GM19240 (cell line): Measurements from ENCODE around the gene EIF4E.
"Not testable (repeated sequence)": the region's sequence is repeated elsewhere in the genome, so short reads cannot be mapped to it uniquely, and the experiment has no call there.

ENCODE experiments used
- DNase-seq: peaks from one replicate; pipeline ENCODE4 v3.0.0; 2011; ENCODE audit warnings: low spot score; ENCODE audit not compliant: insufficient read length

EIF4E gene

GRCh38 chr4:98880884-98881283 is 48.0 kb downstream of the EIF4E start:
- DNase-seq: not testable (repeated sequence)

DNA sequence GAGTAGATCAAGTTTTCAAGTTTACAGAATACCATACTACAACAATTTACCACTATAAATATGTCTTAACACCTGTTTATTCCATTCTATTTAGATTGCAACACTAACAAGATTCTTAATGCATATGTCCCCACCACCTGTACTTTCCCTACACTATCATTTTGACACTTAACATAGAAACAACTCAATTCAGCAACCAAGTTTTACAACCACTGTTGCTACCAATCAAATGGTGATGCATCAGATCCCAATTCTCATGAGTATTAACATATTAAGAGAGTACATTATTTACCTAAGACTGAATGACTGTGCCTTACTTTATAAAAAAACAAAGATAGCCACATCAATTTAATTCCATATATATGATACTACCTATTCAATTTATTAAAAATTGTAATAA is 49.4 kb downstream of the EIF4E start:
- no peak for DNase-seq

DNA sequence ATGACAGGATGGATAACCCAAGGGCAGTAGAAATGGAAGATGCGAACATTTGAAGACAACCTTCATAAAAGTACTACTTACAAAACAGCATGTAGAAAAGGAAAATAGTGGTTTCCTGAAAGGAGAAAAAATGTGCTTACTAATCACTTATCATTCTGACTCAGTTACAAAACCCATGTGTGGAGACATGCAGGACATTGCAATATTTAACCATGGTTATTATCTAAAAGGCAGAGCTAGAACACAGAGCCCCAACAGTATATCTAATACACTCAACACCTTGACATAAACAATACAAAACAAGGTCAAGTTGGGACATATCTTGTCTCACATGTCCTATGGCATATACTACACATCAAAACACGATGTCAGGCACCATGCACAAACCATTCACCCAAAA is 55.9 kb downstream of the EIF4E start:
- no peak for DNase-seq

DNA sequence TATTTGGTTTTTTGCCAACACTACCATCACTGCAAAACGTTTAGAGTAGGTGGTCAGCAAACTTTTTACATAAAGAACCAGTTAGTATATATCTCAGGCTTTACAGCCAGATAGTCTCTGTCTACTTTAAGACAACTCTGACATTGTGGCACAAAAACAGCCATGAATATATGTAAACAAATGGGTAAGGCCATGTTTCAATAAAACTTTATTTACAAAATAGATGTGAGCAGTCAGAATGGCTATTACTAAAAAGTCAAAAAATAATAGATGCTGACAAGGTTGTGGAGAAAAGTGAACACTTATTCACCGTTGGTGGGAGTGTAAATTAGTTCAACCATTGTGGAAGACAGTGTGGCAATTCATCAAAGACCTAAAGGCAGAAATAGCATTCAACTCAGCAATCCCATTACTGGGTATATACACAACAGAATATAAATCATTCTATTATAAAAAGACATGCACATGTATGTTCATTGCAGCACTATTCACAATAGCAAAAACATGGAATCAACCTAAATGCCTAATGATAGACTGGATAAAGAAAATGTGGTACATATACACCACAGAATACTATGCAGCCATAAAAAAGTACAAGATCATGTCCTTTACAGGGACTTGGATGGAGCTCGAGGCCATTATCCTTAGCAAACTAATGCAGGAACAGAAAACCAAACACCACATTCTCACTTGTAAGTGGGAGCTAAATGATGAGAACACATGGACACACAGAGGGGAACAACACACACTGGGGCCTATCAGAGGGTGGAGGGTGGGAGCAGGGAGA is 56.6 kb downstream of the EIF4E start:
- DNase-seq: not testable (repeated sequence)

DNA sequence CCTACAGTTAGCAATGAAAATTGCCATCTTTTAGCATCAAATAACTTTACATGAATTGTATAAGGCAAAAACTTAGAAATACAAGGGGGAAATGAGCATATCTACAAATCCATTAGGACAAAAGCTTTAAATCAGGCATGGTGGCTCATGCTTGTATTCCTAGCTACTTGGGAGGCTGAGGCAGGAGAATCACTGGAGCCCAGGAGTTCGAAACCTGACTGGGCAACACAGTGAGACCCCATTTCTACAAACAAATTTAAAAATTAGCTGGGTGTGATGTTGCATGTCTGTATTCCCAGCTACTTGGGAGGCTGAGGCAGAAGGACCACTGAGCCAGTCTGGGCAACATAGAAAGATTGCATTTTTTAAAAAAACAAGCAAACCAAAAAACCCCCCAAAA is 61.3 kb downstream of the EIF4E start:
- DNase-seq: no peak

DNA sequence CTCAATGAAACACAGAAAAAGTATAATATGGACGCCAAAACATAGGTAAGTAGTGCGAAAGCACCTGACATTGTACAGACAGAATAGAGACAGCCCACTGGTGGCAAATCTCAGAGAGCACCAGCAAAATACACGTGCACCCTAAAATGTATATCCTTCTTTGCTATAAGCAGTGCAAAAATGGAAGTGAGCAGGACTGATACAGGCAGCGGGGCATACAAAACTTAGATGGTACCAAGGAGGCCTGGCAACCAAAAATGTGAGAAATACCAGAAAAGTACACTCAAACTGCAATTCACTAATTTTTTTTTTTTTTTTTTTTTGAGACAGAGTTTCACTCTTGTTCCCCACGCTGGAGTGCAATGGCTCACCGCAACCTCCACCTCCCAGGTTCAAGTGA is 63.9 kb downstream of the EIF4E start:
- DNase-seq: no peak

DNA sequence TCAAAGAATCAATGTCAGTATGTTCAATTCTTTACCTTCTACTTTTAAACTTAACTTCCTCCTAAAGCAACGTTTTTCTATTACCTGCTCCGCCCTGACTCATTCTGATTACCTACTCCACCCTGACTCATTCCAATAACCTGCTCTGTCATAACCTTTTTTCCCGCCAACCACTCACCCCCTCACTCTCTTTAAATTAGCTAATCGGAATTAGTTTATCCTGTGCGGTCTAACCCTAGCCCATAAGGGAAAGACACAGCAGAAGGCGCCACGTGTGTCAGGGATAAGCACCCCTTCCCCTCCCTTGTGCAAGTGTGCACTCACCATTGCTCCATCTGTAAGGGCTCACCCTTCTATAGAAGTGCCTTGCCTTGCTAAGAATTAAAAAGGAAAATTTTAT is 64.4 kb downstream of the EIF4E start:
- DNase-seq: no peak

DNA sequence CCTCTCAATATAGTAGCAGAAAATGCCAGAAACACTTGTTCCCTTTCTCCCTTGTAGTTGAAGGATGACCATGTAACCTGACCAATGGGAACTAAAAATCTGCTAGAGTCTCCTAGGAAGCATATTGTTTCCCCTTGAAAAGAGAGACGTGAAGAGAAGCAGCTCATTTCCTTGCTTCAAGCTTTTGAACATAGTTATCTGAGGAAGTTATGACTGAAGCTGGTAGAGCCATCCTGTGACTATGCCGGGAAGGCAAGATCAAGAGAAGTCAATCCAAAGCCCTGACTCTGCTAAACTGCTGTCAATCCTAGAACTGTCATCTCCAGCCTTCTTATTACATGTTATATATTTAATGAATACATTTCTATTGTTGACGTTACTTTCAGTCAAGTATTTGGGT is 66.6 kb downstream of the EIF4E start:
- DNase-seq: no peak

DNA sequence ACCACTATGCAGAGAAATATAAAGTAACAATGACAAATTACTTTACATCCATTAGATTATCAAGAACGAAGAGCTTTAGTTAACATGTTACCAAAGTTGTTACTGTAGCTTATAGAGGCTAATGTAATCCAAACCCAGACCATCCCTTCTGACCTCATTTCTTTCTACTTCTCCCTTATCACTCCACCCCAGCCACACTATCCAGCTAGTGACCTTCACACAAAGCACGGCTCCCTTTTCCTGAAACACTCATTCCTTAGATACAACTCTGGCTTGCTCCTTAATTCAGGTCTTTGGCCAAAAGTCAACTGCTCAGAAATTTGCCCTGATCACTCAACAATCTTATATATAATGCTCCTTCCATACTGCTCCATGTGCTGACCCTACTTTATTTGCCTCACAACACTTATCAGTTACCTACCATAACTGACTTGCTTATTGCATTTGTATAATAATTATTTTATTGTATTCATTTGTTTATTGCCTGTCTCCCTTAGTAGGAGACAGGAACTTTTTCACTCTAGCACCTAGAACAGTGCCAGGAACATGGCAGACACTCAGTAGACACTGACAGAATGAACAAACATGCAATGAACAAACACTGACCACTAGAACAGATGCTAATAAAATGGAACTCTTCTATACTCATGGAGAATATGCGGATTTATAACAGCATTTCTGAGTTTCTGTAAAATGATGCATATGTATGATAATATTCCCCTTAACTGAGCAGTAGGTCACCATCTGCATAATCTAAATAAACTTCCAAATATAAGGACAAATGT is 67.6 kb downstream of the EIF4E start:
- DNase-seq: no peak

- DNase-seq: no peak
Observed at GRCh38 chr4:98851806-98852205, 77.1 kb downstream of the EIF4E start.

- no peak for DNase-seq
Observed at GRCh38 chr4:98850937-98851336, 78.0 kb downstream of the EIF4E start.

- no peak for DNase-seq
Observed at GRCh38 chr4:98848448-98848847, 80.5 kb downstream of the EIF4E start.

GRCh38 chr4:98845960-98846359 is 83.0 kb downstream of the EIF4E start:
- DNase-seq: no peak

- not testable (repeated sequence) for DNase-seq
Observed at GRCh38 chr4:98842917-98843316, 86.0 kb downstream of the EIF4E start.

DNA sequence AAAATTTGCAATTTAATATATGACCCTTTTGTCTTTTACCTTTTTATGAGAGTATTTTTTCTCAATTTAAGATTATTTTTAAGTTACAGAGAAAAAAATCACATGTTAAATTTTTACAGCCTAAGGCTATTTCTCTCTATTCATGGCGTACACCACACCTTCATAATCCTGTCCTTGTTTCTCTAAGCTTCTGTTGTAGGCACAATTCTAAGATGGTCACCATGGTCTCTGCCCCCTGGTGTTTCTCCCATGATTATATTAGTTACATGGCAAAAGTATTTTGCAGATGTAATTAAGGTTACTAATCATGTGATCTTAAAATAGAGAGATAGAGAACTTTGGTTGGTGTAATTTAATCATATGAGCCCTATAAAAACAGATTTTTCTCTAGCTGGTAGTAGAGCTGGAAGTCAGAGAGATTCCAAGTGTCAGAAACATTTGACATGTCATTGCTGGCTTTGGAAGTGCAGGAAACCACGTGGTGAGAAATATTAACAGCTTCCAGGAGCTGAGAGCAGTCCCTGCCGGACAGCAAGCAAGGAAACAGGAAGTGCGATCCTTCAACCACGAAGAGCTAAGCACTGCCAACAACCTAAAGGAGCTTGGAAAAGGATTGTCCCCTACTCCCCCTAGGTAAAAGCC is 89.8 kb downstream of the EIF4E start:
- no peak for DNase-seq

DNA sequence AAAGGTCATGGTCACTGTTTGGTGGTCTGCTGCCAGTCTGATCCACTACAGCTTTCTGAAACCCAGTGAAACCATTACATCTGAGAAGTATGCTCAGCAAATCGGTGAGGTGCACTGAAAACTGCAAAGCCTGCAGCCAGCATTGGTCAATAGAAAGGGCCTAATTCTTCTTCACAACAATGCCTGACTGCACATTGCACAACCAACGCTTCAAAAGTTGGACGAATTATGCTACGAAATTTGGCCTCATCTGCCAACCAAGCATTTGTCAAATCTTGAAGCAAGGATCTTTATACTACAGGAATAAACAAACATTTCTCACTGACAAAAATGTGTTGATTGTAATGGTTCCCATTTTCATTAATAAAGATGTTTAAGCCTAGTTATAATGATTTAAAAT is 90.4 kb downstream of the EIF4E start:
- DNase-seq: no peak

DNA sequence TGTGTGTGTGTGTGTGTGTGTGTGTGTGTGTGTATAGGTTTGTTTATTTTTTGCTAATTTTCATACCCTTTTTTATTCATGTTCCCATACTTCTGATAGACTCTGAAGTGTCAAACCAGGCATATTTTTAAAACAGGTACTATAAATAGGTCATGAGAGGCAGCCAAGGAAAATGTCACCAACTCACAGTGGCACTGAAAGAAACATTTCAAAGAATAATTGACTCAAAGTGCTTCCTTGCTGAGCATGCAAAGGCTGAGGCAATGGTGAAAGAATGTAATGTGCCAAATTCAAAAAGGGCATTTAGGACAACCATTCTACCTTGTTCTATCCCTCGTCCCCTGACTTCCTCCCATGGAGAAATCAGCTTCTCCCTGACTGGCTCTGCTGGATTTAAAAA is 95.5 kb downstream of the EIF4E start:
- DNase-seq: no peak

DNA sequence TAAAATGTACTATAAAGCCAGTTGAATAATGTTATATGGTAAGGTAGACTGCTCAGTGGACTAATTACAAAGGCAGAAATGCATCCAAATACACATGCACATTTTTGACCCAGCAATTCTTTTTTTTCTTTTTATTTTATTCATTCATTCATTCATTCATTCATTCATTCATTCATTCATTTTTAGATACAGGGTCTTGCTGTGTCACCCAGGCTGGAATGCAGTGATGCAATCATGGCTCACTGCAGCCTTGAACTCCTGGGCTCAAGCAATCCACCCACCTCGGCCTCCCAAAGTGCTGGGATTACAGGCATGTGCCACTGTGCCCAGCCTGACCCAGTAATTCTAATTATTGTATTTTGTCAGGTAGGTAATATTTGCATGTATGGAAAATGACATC is 97.9 kb downstream of the EIF4E start:
- DNase-seq: not testable (repeated sequence)
